ENCODE data around the gene HTR3D.

Gene HTR3D

GRCh38 chr3:184073621-184074020, 42.1 kb downstream of the HTR3D start:
- no peak for TF ChIP-seq CTCF (conservative IDR thresholded peaks at IDR 0.05; ENCODE audit: low read length)
- DNase-seq (ENCODE audit: low read depth), result no peak
- H3K4me3 ChIP-seq (ENCODE audit: low read length), result no peak overlapping the region

- DNase-seq (ENCODE audit: low read depth), result no peak
- TF ChIP-seq CTCF (conservative IDR thresholded peaks at IDR 0.05; ENCODE audit: low read length), result no peak
- H3K4me3 ChIP-seq (ENCODE audit: low read length), result no peak overlapping the region
Observed at GRCh38 chr3:184075901-184076300, 44.4 kb downstream of the HTR3D start.

DNA sequence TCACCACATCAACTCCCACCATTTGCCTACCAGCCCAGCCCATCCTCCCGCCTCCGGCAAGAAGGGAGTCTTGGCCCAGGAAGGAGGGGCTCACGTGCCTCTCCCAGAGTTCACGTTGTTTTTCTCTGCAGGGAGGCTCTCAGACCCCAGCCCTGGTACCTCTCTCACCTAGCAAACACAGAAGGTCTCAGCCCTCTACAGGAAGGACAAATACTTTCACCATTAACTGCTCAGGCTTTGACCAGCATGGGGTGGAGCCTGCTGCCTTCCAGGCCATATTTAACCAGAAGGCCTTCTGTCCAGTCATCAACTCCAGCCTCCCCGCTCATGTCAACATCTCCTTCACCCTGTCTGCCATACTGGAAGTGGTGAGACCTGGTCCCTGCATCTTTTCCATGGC, 46.3 kb downstream of the HTR3D start:
- no peak for DNase-seq (ENCODE audit: low read depth)
- no peak for TF ChIP-seq CTCF (conservative IDR thresholded peaks at IDR 0.05; ENCODE audit: low read length)
- H3K4me3 ChIP-seq (ENCODE audit: low read length), result no peak overlapping the region

DNA sequence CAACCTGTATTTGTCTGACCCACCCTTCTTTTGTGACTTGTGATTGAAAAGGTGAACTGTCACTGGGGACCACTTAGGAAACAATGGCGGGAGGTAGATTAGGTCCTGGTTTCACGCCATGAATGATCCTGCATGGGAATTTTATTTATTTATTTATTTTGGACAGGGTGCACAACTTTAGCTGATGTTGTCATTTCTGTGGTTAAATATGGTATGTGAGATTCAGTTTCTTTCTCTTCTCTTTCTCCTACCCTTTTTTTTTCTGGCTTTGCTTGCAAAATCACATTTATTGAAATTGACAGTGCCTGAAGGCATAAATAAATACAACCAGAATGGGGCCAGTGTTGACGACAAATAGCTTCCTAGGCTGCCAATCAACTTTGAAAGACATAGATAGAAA, 47.3 kb downstream of the HTR3D start:
- no peak overlapping the region for H3K4me3 ChIP-seq (ENCODE audit: low read length)
- DNase-seq (ENCODE audit: low read depth), result peak; percentile 42
- TF ChIP-seq CTCF (conservative IDR thresholded peaks at IDR 0.05; ENCODE audit: low read length), result no peak

DNA sequence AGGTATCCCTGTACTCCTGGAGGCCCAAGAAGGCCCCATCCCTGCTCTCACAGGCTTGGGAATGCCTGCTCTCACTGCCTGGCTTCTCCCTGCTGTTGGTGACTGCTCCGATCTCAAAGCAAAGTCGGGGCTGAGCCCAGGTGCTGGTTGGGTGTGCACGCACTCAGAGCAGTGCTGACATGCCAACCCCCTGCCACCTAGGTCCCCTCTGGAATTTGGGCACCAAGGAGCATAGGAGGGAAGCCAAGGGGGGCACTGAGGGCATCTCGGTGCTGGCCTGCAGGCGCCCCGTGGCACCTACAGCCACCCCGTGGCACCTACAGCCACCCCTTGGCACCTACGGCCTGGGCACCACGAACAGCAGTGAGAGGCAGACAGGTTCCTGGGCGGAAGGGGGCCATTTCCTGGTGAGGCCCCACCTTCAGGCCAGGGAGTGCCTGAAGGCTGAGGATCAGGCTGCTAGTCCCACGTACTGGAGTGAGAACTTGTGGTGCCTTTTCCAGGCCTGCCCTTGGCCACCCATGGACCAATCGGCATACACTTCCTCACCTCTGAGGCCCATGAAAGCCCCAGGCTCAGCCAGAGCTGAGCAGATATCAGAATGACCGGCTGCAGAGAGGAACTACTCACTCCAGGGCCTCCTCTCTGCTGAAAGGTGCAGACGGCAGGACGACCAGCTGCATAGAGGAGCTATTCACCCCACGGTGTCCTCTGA, 49.7 kb downstream of the HTR3D start:
- DNase-seq (ENCODE audit: low read depth), result no peak
- TF ChIP-seq CTCF (conservative IDR thresholded peaks at IDR 0.05; ENCODE audit: low read length), result no peak
- no peak overlapping the region for H3K4me3 ChIP-seq (ENCODE audit: low read length)

DNA sequence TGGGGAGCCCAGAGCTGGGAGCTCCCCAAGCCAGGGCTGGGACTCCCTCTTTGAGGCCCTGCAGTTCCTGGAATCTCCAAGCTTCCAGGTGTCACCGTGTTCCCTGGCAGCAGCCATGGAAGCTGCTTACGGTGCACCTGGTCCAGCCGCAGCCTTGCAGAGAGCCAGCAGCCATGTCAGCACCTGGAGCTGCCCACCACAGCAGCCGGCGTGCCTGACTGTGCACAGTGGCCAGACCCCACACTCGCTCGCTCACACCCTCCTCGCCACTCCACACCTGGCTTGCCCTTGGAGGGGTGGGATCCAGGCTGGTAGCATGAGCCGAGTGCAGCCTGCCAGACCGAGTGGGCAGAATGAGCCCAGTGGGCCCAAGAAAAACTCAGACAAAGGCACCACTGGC, 50.5 kb downstream of the HTR3D start:
- no peak overlapping the region for H3K4me3 ChIP-seq (ENCODE audit: low read length)
- DNase-seq (ENCODE audit: low read depth), result no peak
- TF ChIP-seq CTCF (conservative IDR thresholded peaks at IDR 0.05; ENCODE audit: low read length), result no peak

GRCh38 chr3:184082465-184082864, 50.9 kb downstream of the HTR3D start:
- DNase-seq (ENCODE audit: low read depth), result no peak
- TF ChIP-seq CTCF (conservative IDR thresholded peaks at IDR 0.05; ENCODE audit: low read length), result no peak
- H3K4me3 ChIP-seq (ENCODE audit: low read length), result no peak overlapping the region
